ENCODE results near the gene HSPB9. TPM values are rescaled to one million over a fixed set of nuclear protein-coding genes. Genes with fewer than 3 reads are reported as not detected.

The HSPB9 gene
- total and polyA plus RNA-seq, 2 donors (not counting 3 experiments of a cell fraction or from before 2014, with no cell fraction given) = not detected

- FAIRE-seq (peak; percentile 88), DNase-seq (ENCODE audit: low read depth, low spot score) (peak; percentile 73)
- CTCF ChIA-PET = interaction anchor here (0.7 to 2.1 kb wide), 9 partner anchors 8 to 86 kb away, joined by 3 to 13 read pairs (median 5); no protein-coding TSS in a partner anchor
- Histone ChIP-seq H3K9me3 (replicated peaks; ENCODE audit: control insufficient read depth, insufficient read depth, low read length) (no peaks in the 10 kb centered on the region), H3K4me1 (ENCODE audit: control insufficient read depth, extremely low read depth, insufficient read depth, low read length) (peaks cover 13% of the 10 kb centered on the region), H2AFZ (ENCODE audit: low read depth, low read length) (no peak overlapping the region), H3K9me1 (replicated peaks; ENCODE audit: control insufficient read depth, extremely low read depth, insufficient read depth, low read length) (no peaks in the 10 kb centered on the region), H3K9ac (replicated peaks; ENCODE audit: extremely low read depth, insufficient read depth, low read length) (peak overlapping the region; percentile 93), H4K20me1 (replicated peaks; ENCODE audit: control insufficient read depth, extremely low read depth, insufficient read depth, low read length) (peaks cover 4% of the 10 kb centered on the region), H3K27me3 (ENCODE audit: control insufficient read depth in 2 of 2, insufficient read depth in 2 of 2, low read length in 2 of 2) (no peaks in the 10 kb centered on the region), H3K27ac (ENCODE audit: insufficient read depth, low read depth, low read length) (peak overlapping the region; percentile 75), H3K36me3 (ENCODE audit: control insufficient read depth in 2 of 2, extremely low read depth in 1 of 2, insufficient read depth in 2 of 2, low read length in 2 of 2) (peaks cover 0 to 6% of the 10 kb centered on the region in 2 experiments), H3K4me2 (ENCODE audit: insufficient read depth, low read length) (peak overlapping the region; percentile 76), H3K4me3 (replicated peaks in 1 of 3; ENCODE audit: insufficient read depth in 1 of 3, low read depth in 1 of 3, low read length in 3 of 3) (peak overlapping the region; percentile 73 to 100 (median 90)), H3K79me2 (ENCODE audit: control insufficient read depth, insufficient read depth, low read length) (peaks cover 53% of the 10 kb centered on the region)
- dilution Hi-C loops (cut with MboI; ENCODE audit: extremely low pct_ligation_motif_present, low sequenced_read_pairs) (no loop called here), intact Hi-C loops (cut with micrococcal nuclease) (loop anchor here (1.0 kb wide), 1 partner anchor 22 kb away; no protein-coding TSS in a partner anchor)
- POLR2A ChIA-PET = interaction anchor here (0.7 to 0.8 kb wide), 2 partner anchors 15 to 26 kb away, joined by 3 to 4 read pairs; partner anchors contain the start of gene KCNH4
- TF ChIP-seq FOS (IDR thresholded peaks at IDR 0.05; ENCODE audit: borderline replicate concordance, insufficient read depth, low read length) (no peak), POLR2A (IDR thresholded peaks at IDR 0.05; ENCODE audit: low read depth, low read length) (peak; percentile 53), CTCF (IDR thresholded peaks at IDR 0.05; ENCODE audit: extremely low read depth in 1 of 2, insufficient read depth in 1 of 2, low read depth in 1 of 2, low read length in 2 of 2) (no peak)
- BruUV-seq (replicated peaks) = TSS peak; percentile 59
Observed at GRCh38 chr17:42153919-42154742, 31.5 kb downstream of the HSPB9 start.

GRCh38 chr17:42155614-42156045, 33.0 kb downstream of the HSPB9 start:
- intact Hi-C loops (cut with micrococcal nuclease) = loop anchor here (1.0 kb wide), 2 partner anchors 34 to 39 kb away; partner anchors contain the start of genes GHDC and KAT2A
- Histone ChIP-seq H3K36me3 (ENCODE audit: control insufficient read depth in 2 of 2, extremely low read depth in 1 of 2, insufficient read depth in 2 of 2, low read length in 2 of 2) (peaks cover 0 to 6% of the 10 kb centered on the region in 2 experiments), H3K9me3 (replicated peaks; ENCODE audit: control insufficient read depth, insufficient read depth, low read length) (no peaks in the 10 kb centered on the region), H3K4me2 (ENCODE audit: insufficient read depth, low read length) (peak overlapping the region; percentile 69), H4K20me1 (replicated peaks; ENCODE audit: control insufficient read depth, extremely low read depth, insufficient read depth, low read length) (peaks cover 4% of the 10 kb centered on the region), H3K4me1 (ENCODE audit: control insufficient read depth, extremely low read depth, insufficient read depth, low read length) (peaks cover 13% of the 10 kb centered on the region), H3K27ac (ENCODE audit: insufficient read depth, low read depth, low read length) (no peak overlapping the region), H3K9ac (replicated peaks; ENCODE audit: extremely low read depth, insufficient read depth, low read length) (no peak overlapping the region), H3K27me3 (ENCODE audit: control insufficient read depth in 2 of 2, insufficient read depth in 2 of 2, low read length in 2 of 2) (no peaks in the 10 kb centered on the region), H3K9me1 (replicated peaks; ENCODE audit: control insufficient read depth, extremely low read depth, insufficient read depth, low read length) (no peaks in the 10 kb centered on the region), H3K79me2 (ENCODE audit: control insufficient read depth, insufficient read depth, low read length) (peaks cover 40% of the 10 kb centered on the region), H3K4me3 (replicated peaks in 1 of 3; ENCODE audit: insufficient read depth in 1 of 3, low read depth in 1 of 3, low read length in 3 of 3) (peak overlapping the region; percentile 46 to 100 (median 67)), H2AFZ (ENCODE audit: low read depth, low read length) (peak overlapping the region; percentile 66)
- POLR2A ChIA-PET = no interaction called here
- BruUV-seq (replicated peaks) = no TSS peak
- TF ChIP-seq POLR2AphosphoS5 (IDR thresholded peaks at IDR 0.05; ENCODE audit: insufficient read depth, low read depth, low read length) = no peak
- no peak for TF ChIP-seq POLR2A (IDR thresholded peaks at IDR 0.05; ENCODE audit: low read depth, low read length)
- TF ChIP-seq MAX (IDR thresholded peaks at IDR 0.05; ENCODE audit: insufficient read depth, insufficient read length) = no peak
- CTCF ChIA-PET = interaction anchor here (1.4 kb wide), 1 partner anchor 26 kb away, joined by 4 read pairs; the partner anchor contains the start of gene KCNH4
- DNase-seq (ENCODE audit: low read depth, low spot score) (no peak), FAIRE-seq (no peak)
- dilution Hi-C loops (cut with MboI; ENCODE audit: extremely low pct_ligation_motif_present, low sequenced_read_pairs) = no loop called here
